ENCODE data around the gene ETS2. TPM values are rescaled to one million over a fixed set of nuclear protein-coding genes. Genes with fewer than 3 reads are reported as not detected.
A peak's percentile ranks its signal among the peaks of the same experiment; 100 is the strongest.

The ETS2 gene
- total and polyA plus RNA-seq, 2 donors (not counting 1 experiment from before 2014, with no cell fraction given) = 1.9 to 5.6 TPM

DNA sequence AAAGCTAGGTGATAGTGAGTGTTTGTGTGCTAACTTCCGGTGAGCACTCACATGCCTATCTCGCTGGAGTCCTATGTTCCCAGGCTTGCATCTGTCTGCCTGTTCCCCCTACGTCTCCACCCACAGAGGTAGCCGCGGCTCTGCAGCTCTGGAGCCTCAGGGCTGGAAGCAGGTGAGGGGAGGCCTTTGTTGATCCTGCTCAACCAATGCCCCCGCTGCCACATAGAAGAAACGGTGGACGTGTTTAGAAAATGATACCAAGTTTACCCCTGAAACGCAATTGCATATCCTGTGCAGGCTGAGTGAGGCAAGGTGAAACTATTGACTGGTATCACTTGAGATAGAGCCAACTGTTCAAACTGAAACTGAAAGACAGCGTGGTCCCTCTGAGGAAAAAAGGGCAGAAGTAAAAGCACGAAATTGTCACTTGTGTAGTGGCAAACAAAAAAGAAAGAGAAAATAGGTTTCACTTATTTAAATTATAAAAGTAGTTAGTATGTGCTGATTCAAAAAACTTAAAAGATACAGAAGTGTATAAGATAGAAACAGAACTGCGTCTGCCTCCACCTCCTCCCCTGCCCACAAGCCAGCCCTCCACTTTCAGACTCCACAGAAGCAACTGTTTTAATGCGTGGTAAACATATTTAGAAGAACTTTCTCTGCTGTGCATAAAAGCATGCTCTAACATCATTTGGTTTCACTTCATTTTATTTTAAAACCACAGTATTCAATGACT lies 38.6 kb upstream of the ETS2 start:
- H3K4me2 ChIP-seq (replicated peaks; ENCODE audit: low read depth, low read length, poor library complexity, severe bottlenecking) = peak overlapping the region; percentile 73
- no peaks in the 10 kb centered on the region for H3K9me3 Mint-ChIP-seq (ENCODE audit: insufficient read depth)
- peaks cover 28% of the 10 kb centered on the region for H3K4me1 Mint-ChIP-seq

More for the DNA sequence above, 38.6 kb upstream of the ETS2 start:
- intact Hi-C loops (cut with micrococcal nuclease) = loop anchor here (2.0 kb wide), 2 partner anchors 38 to 416 kb away; partner anchors contain the start of genes ETS2 and PSMG1
- Histone ChIP-seq H3K4me1 (ENCODE audit: control insufficient read depth in 2 of 2, insufficient read depth in 2 of 2, low read length in 2 of 2) (peaks cover 5 to 11% of the 10 kb centered on the region in 2 donors), H3K9ac (ENCODE audit: low read length) (peak overlapping the region; percentile 59), H3K9me3 (ENCODE audit: control extremely low read depth in 1 of 3, control insufficient read depth in 2 of 3, insufficient read depth in 1 of 3, low read length in 2 of 3) (no peaks in the 10 kb centered on the region), H2AFZ (ENCODE audit: insufficient read depth, low read depth, low read length, poor library complexity, severe bottlenecking) (peak overlapping the region; percentile 73), H3K27ac (ENCODE audit: low read length in 2 of 2) (peak overlapping the region; percentile 46 to 60), H3K79me2 (ENCODE audit: control insufficient read depth, insufficient read depth, low read length) (no peaks in the 10 kb centered on the region), H3K4me3 (ENCODE audit: control extremely low read depth in 1 of 5, extremely low read depth in 1 of 5, insufficient read depth in 1 of 5, low read depth in 2 of 5, low read length in 4 of 5) (peak overlapping the region; percentile 17 to 73 (median 62)), H4K20me1 (ENCODE audit: control insufficient read depth, insufficient read depth, low read length, poor library complexity, severe bottlenecking) (no peaks in the 10 kb centered on the region), H3K27me3 (replicated peaks in 1 of 4; ENCODE audit: control extremely low read depth in 1 of 4, control insufficient read depth in 3 of 4, insufficient read depth in 4 of 4, low read length in 3 of 4) (peaks cover 0 to 26% (median 0%) of the 10 kb centered on the region in 4 experiments), H3K36me3 (replicated peaks in 1 of 2; ENCODE audit: control extremely low read depth in 1 of 2, control insufficient read depth in 1 of 2, extremely low read depth in 1 of 2, insufficient read depth in 2 of 2, low read length in 1 of 2) (no peaks in the 10 kb centered on the region)
- ChIA-PET POLR2A (interaction anchor here (1.3 kb wide), 1 partner anchor 416 kb away, joined by 4 read pairs; no protein-coding TSS in a partner anchor), CTCF (no interaction called here)
- Mint-ChIP-seq H3K27ac (peak overlapping the region; percentile 90), H3K27me3 (peaks cover 29% of the 10 kb centered on the region), H3K4me3 (peak overlapping the region; percentile 80)
- TF ChIP-seq EZH2 (IDR thresholded peaks at IDR 0.05; ENCODE audit: borderline replicate concordance, insufficient read depth, low read depth, low read length, poor library complexity, severe bottlenecking) = no peak
- TF ChIP-seq, protein P1, sequence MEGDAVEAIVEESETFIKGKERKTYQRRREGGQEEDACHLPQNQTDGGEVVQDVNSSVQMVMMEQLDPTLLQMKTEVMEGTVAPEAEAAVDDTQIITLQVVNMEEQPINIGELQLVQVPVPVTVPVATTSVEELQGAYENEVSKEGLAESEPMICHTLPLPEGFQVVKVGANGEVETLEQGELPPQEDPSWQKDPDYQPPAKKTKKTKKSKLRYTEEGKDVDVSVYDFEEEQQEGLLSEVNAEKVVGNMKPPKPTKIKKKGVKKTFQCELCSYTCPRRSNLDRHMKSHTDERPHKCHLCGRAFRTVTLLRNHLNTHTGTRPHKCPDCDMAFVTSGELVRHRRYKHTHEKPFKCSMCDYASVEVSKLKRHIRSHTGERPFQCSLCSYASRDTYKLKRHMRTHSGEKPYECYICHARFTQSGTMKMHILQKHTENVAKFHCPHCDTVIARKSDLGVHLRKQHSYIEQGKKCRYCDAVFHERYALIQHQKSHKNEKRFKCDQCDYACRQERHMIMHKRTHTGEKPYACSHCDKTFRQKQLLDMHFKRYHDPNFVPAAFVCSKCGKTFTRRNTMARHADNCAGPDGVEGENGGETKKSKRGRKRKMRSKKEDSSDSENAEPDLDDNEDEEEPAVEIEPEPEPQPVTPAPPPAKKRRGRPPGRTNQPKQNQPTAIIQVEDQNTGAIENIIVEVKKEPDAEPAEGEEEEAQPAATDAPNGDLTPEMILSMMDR (IDR thresholded peaks at IDR 0.05) = no peak
- peak; percentile 75 for DNase-seq
- peak; percentile 92 for ATAC-seq (ENCODE audit: low read depth)
- 4% methylated on average over 5 of the region's 13 CpGs for WGBS (ENCODE audit: insufficient coverage)
